HepG2 (cell line): ENCODE measurements around the gene SORBS2.

Experiments used
- HNRNPK ChIP-seq: fragments of 200-400 bp; formaldehyde crosslinking; IDR thresholded peaks from 2 replicates; pipeline ENCODE4 v1.6.1; 2018; ENCODE audit warnings: low read length, low read depth, moderate library complexity, mild to moderate bottlenecking; ENCODE audit not compliant: poor library complexity, severe bottlenecking
- NFATC3 ChIP-seq: sonication (generic); formaldehyde crosslinking; IDR thresholded peaks from 2 replicates; pipeline ENCODE4 v1.5.1; 2020; ENCODE audit warnings: mild to moderate bottlenecking, missing genetic modification reagents
- RORA ChIP-seq: sonication (generic); formaldehyde crosslinking; IDR thresholded peaks from 2 replicates; pipeline ENCODE4 v1.5.0; 2020; ENCODE audit warnings: mild to moderate bottlenecking, missing genetic modification reagents, moderate library complexity

DNA sequence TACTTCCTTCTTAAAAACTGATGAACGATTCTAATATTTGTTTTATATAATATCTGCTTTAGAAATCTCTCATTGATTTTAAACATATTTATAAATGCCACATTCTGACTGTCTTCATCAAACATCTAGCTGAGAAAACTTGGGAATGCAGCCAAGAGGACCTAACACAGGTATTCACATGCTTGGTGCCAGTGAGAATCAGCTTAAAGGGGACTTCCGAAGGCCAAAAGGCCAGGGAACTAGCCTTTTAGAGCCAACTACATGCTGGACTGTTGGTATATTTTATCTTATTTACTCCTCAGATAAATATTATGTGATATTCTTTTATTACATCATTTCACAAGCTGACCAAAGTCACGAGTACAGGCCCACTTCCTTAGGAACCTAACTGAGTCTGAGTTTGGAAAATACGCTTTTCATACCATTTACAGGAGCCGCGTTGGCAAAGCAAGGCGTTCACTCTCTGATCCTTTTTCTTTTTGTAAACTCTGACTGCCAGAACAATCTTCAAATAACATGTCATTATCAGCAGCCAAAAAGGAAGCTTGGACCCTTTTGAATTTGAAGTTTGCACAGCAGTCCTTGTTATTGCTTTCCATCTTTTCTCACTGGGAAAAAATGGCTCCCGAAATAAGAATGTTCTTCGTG is 235.6 kb downstream of the SORBS2 start:
- TF ChIP-seq HNRNPK (no peak), NFATC3 (CRISPR knock-in tag) (no peak), RORA (CRISPR knock-in tag) (no peak)
